HEK293 (cell line): Measurements from ENCODE around the gene RNASE4.

Source experiments
- ATF2 ChIP-seq: fragments of 450-650 bp; formaldehyde crosslinking; IDR thresholded peaks from 2 replicates; pipeline ENCODE4 v1.5.1; 2016; ENCODE audit warnings: missing biosample characterization, missing genetic modification characterization, low read depth
- KLF16 ChIP-seq: fragments of 450-650 bp; formaldehyde crosslinking; IDR thresholded peaks from 2 replicates; pipeline ENCODE4 v1.5.1; 2017; ENCODE audit warnings: missing biosample characterization, missing genetic modification characterization
- KLF7 ChIP-seq: fragments of 450-650 bp; formaldehyde crosslinking; IDR thresholded peaks from 2 replicates; pipeline ENCODE4 v1.5.1; 2016; ENCODE audit warnings: missing biosample characterization, missing genetic modification characterization, borderline replicate concordance
- KLF9 ChIP-seq: fragments of 450-650 bp; formaldehyde crosslinking; IDR thresholded peaks from 2 replicates; pipeline ENCODE4 v1.5.1; 2016; ENCODE audit warnings: missing biosample characterization, missing genetic modification characterization, low read depth
- MYNN ChIP-seq: fragments of 450-650 bp; formaldehyde crosslinking; IDR thresholded peaks from 2 replicates; pipeline ENCODE4 v1.5.1; 2016; ENCODE audit warnings: missing biosample characterization, missing genetic modification characterization, borderline replicate concordance
- OSR2 ChIP-seq: fragments of 450-650 bp; formaldehyde crosslinking; IDR thresholded peaks from 2 replicates; pipeline ENCODE4 v1.5.1; 2016; ENCODE audit warnings: missing biosample characterization, missing genetic modification characterization
- PRDM6 ChIP-seq: fragments of 450-650 bp; formaldehyde crosslinking; IDR thresholded peaks from 2 replicates; pipeline ENCODE4 v1.5.1; 2017; ENCODE audit warnings: missing biosample characterization, missing genetic modification characterization
- REST ChIP-seq: fragments of 450-650 bp; formaldehyde crosslinking; IDR thresholded peaks from 2 replicates; pipeline ENCODE4 v1.5.1; 2016; ENCODE audit warnings: missing biosample characterization, missing genetic modification characterization
- ZBTB49 ChIP-seq: fragments of 450-650 bp; formaldehyde crosslinking; IDR thresholded peaks from 2 replicates; pipeline ENCODE4 v1.5.1; 2016; ENCODE audit warnings: missing biosample characterization, missing genetic modification characterization, low read depth
- ZBTB7A ChIP-seq: fragments of 450-650 bp; formaldehyde crosslinking; IDR thresholded peaks from 2 replicates; pipeline ENCODE4 v1.5.1; 2016; ENCODE audit warnings: low read depth, missing biosample characterization, missing genetic modification characterization
- ZBTB8A ChIP-seq: fragments of 450-650 bp; formaldehyde crosslinking; IDR thresholded peaks from 2 replicates; pipeline ENCODE4 v1.5.1; 2016; ENCODE audit warnings: missing biosample characterization, missing genetic modification characterization
- ZFP69B ChIP-seq: fragments of 450-650 bp; formaldehyde crosslinking; IDR thresholded peaks from 2 replicates; pipeline ENCODE4 v1.5.1; 2016; ENCODE audit warnings: missing biosample characterization, missing genetic modification characterization
- ZIC2 ChIP-seq: fragments of 450-650 bp; formaldehyde crosslinking; IDR thresholded peaks from 2 replicates; pipeline ENCODE4 v1.5.1; 2016; ENCODE audit warnings: missing biosample characterization, missing genetic modification characterization
- ZNF140 ChIP-seq: fragments of 450-650 bp; formaldehyde crosslinking; IDR thresholded peaks from 2 replicates; pipeline ENCODE4 v1.5.1; 2016; ENCODE audit warnings: missing biosample characterization, missing genetic modification characterization
- ZNF18 ChIP-seq: fragments of 450-650 bp; formaldehyde crosslinking; IDR thresholded peaks from 2 replicates; pipeline ENCODE4 v1.5.1; 2016; ENCODE audit warnings: missing biosample characterization, missing genetic modification characterization
- ZNF184 ChIP-seq: fragments of 450-650 bp; IDR thresholded peaks from 2 replicates; pipeline ENCODE4 v1.5.1; 2018; ENCODE audit warnings: missing biosample characterization, mild to moderate bottlenecking, missing genetic modification characterization
- ZNF214 ChIP-seq: fragments of 450-650 bp; formaldehyde crosslinking; IDR thresholded peaks from 2 replicates; pipeline ENCODE4 v1.5.1; 2017; ENCODE audit warnings: missing biosample characterization, mild to moderate bottlenecking, missing genetic modification characterization, borderline replicate concordance
- ZNF248 ChIP-seq: fragments of 450-650 bp; formaldehyde crosslinking; IDR thresholded peaks from 2 replicates; pipeline ENCODE4 v1.5.1; 2017; ENCODE audit warnings: missing biosample characterization, missing genetic modification characterization
- ZNF426 ChIP-seq: fragments of 450-650 bp; formaldehyde crosslinking; IDR thresholded peaks from 2 replicates; pipeline ENCODE4 v1.5.1; 2017; ENCODE audit warnings: missing biosample characterization, missing genetic modification characterization, mild to moderate bottlenecking, inconsistent platforms, moderate library complexity
- ZNF558 ChIP-seq: fragments of 450-650 bp; formaldehyde crosslinking; IDR thresholded peaks from 2 replicates; pipeline ENCODE4 v1.5.1; 2016; ENCODE audit warnings: missing biosample characterization, missing genetic modification characterization
- ZNF610 ChIP-seq: fragments of 450-650 bp; formaldehyde crosslinking; IDR thresholded peaks from 2 replicates; pipeline ENCODE4 v1.5.1; 2016; ENCODE audit warnings: missing biosample characterization, missing genetic modification characterization, borderline replicate concordance
- ZNF623 ChIP-seq: fragments of 450-650 bp; formaldehyde crosslinking; IDR thresholded peaks from 2 replicates; pipeline ENCODE4 v1.5.1; 2016; ENCODE audit warnings: missing biosample characterization, missing genetic modification characterization
- ZNF670 ChIP-seq: fragments of 450-650 bp; formaldehyde crosslinking; IDR thresholded peaks from 2 replicates; pipeline ENCODE4 v1.5.1; 2016; ENCODE audit warnings: missing biosample characterization, missing genetic modification characterization, low read depth
- ZNF707 ChIP-seq: fragments of 450-650 bp; formaldehyde crosslinking; IDR thresholded peaks from 2 replicates; pipeline ENCODE4 v1.5.1; 2016; ENCODE audit warnings: missing biosample characterization, missing genetic modification characterization
- ZXDB ChIP-seq: fragments of 450-650 bp; formaldehyde crosslinking; IDR thresholded peaks from 2 replicates; pipeline ENCODE4 v1.5.1; 2016; ENCODE audit warnings: missing biosample characterization, missing genetic modification characterization
- TF ChIP-seq, protein P1 (sequence below): fragments of 450-650 bp; formaldehyde crosslinking; IDR thresholded peaks from 2 replicates; pipeline ENCODE4 v1.5.1; 2016; ENCODE audit warnings: missing biosample characterization, missing genetic modification characterization

Gene RNASE4

DNA sequence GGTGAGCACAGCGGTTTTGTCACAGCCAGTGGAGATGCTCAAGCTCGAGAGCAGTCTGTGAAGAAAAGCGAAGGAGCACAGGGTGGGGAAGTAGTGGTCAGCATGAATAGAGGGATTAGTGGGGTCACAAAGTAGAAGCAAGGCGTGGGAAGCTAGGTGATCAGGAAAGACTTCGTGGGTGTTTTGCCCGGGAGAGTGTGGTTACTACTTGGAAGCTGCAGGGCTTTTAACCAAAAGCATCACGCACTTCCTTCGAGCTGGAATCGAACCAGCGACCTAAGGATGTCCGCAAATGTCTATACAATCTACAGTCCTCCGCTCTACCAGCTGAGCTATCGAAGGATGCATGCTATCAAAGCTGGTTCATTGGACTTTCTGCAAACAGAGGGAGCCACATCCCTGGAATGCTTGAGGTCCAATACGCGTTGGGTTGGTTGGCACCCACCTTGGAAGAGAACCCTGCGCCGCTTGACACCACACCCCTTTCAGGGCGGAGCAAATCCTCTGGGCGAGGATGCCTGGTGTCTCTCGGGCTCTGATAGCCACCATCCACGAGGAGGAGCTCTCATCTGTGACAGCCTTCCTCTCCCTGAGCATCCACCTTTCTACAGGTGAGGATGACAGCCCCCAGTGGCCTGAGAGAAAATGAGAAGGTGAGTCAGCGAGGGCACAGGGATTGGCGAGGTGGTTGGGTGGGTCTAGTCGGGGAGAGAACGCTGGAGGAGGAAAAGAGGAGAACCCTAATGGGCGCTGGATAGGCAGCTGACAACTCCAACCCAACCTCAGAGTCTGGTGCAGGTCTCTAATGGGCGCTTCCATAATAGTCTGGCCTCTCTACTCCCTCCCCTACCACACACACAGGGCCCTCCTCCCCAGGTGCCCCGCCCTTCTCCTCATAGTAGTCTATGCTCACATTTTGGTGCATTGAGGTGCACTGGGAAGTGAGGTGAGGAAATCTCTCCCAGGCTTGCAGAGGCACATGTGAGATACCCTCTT is 26.8 kb upstream of the RNASE4 start (continued):
- TF ChIP-seq ZFP69B (tag by site-specific recombination), result peak; percentile 77
- TF ChIP-seq OSR2 (tag by site-specific recombination), result peak; percentile 27; the same call in 1 of the 2 replicates
- TF ChIP-seq ZBTB8A (tag by site-specific recombination), result peak; percentile 96
- peak; percentile 27; the same call in 1 of the 2 replicates for TF ChIP-seq ZIC2 (tag by site-specific recombination)
- TF ChIP-seq ZNF558 (tag by site-specific recombination), result peak; percentile 40; the same call in 1 of the 2 replicates
- peak; percentile 47; the same call in 1 of the 2 replicates for TF ChIP-seq ZNF184 (tag by site-specific recombination)
- no peak for TF ChIP-seq ZNF140
- TF ChIP-seq ZNF248, result no peak
- TF ChIP-seq ZNF610 (tag by site-specific recombination), result no peak; the same call in 1 of the 2 replicates
- TF ChIP-seq KLF16, result 0 out of 2 replicates have a peak, but pooled peaks have one; percentile 61
- no peak for TF ChIP-seq ZNF18 (tag by site-specific recombination)
- TF ChIP-seq, protein P1, sequence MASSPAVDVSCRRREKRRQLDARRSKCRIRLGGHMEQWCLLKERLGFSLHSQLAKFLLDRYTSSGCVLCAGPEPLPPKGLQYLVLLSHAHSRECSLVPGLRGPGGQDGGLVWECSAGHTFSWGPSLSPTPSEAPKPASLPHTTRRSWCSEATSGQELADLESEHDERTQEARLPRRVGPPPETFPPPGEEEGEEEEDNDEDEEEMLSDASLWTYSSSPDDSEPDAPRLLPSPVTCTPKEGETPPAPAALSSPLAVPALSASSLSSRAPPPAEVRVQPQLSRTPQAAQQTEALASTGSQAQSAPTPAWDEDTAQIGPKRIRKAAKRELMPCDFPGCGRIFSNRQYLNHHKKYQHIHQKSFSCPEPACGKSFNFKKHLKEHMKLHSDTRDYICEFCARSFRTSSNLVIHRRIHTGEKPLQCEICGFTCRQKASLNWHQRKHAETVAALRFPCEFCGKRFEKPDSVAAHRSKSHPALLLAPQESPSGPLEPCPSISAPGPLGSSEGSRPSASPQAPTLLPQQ (tag by site-specific recombination), result peak; percentile 83
- no peak for TF ChIP-seq ZNF670 (tag by site-specific recombination)
- no peak for TF ChIP-seq ZBTB49 (tag by site-specific recombination)
- peak; percentile 75; the same call in 1 of the 2 replicates for TF ChIP-seq MYNN (tag by site-specific recombination)
- TF ChIP-seq ZXDB, result peak; percentile 86
- TF ChIP-seq ZNF623 (tag by site-specific recombination), result peak; percentile 14; the same call in 1 of the 2 replicates
- no peak for TF ChIP-seq ZNF214 (tag by site-specific recombination)
- no peak for TF ChIP-seq KLF7 (tag by site-specific recombination)
- TF ChIP-seq ZBTB7A (tag by site-specific recombination), result peak; percentile 83; the same call in 1 of the 2 replicates
- TF ChIP-seq ZNF426 (tag by site-specific recombination), result no peak
- TF ChIP-seq REST (tag by site-specific recombination), result peak; percentile 52; the same call in 1 of the 2 replicates
- TF ChIP-seq ZNF707 (tag by site-specific recombination), result no peak
- TF ChIP-seq PRDM6 (tag by site-specific recombination), result no peak
- peak; percentile 64 for TF ChIP-seq KLF9 (tag by site-specific recombination)
- no peak for TF ChIP-seq ATF2 (tag by site-specific recombination)
